Endothelial cell of umbilical vein (primary cell): ENCODE measurements around the gene CCDC194.

Experiments
- EZH2 ChIP-seq: IDR thresholded peaks from 2 replicates; pipeline ENCODE4 v1.6.1; 2012; ENCODE audit warnings: borderline replicate concordance, low read depth, mild to moderate bottlenecking, moderate library complexity, low read length, inconsistent platforms; ENCODE audit not compliant: severe bottlenecking
- FOS ChIP-seq: IDR thresholded peaks from 2 replicates; pipeline ENCODE4 v1.6.1; 2011; ENCODE audit warnings: mild to moderate bottlenecking, low read length, moderate library complexity, borderline replicate concordance; ENCODE audit not compliant: insufficient read depth
- GATA2 ChIP-seq: IDR thresholded peaks from 2 replicates; pipeline ENCODE4 v1.7.0; 2011; ENCODE audit warnings: low read depth, mild to moderate bottlenecking, moderate library complexity, mixed read lengths, low read length; ENCODE audit not compliant: insufficient read length, insufficient read depth
- JUN ChIP-seq: IDR thresholded peaks from 2 replicates; pipeline ENCODE4 v1.6.1; 2011; ENCODE audit warnings: borderline replicate concordance, low read depth; ENCODE audit not compliant: insufficient read length, insufficient read depth
- MYC ChIP-seq: IDR thresholded peaks from one replicate; pipeline ENCODE4 v1.6.1; 2011; ENCODE audit warnings: mild to moderate bottlenecking, low read depth, low read length
- POLR2A ChIP-seq: IDR thresholded peaks from 2 replicates; pipeline ENCODE4 v1.6.1; 2012; ENCODE audit warnings: low read depth, mild to moderate bottlenecking, control low read depth, low read length
- POLR2AphosphoS5 ChIP-seq: IDR thresholded peaks from 2 replicates; pipeline ENCODE4 v1.6.1; 2012; ENCODE audit warnings: low read depth, mild to moderate bottlenecking, control low read depth, low read length, moderate library complexity; ENCODE audit not compliant: insufficient read depth
- TF ChIP-seq, protein P1 (sequence below), 2 donors: IDR thresholded peaks; 1 replicate in 1 of 2; 2 replicates in 1 of 2; pipeline ENCODE4 v1.5.1; 2011; ENCODE audit warnings: low read length in 2 of 2, mild to moderate bottlenecking in 2 of 2, moderate library complexity in 2 of 2, control low read depth in 1 of 2, inconsistent platforms in 1 of 2, low read depth in 1 of 2; ENCODE audit not compliant: insufficient read depth in 1 of 2; ENCODE audit errors: extremely low read depth in 1 of 2
- TF ChIP-seq, protein P2 (sequence below): IDR thresholded peaks from 2 replicates; pipeline ENCODE4 v1.6.1; 2011; ENCODE audit not compliant: insufficient read depth, insufficient read length

DNA sequence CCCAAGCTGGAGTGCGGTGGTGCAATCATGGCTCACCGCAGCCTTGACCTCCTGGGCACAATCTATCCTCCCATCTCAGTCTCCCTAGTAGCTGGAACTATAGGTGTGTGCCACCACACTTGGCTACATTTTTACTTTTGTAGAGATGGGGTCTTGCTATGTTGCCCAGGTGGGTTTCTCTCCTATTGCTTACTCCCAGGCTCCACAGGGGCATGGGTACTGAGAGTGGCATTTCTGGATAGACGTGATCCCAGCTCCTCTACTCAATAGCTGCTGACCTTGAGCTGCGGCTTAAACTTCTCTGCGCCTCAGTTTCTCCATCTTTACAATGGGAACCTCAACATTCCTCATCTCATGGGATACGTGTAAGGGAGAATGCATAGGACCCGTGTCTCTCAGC, 37.4 kb upstream of the CCDC194 start:
- TF ChIP-seq POLR2A (no peak), POLR2AphosphoS5 (no peak), JUN (no peak), EZH2 (no peak), MYC (no peak), FOS (no peak), GATA2 (no peak)
- TF ChIP-seq, protein P1, sequence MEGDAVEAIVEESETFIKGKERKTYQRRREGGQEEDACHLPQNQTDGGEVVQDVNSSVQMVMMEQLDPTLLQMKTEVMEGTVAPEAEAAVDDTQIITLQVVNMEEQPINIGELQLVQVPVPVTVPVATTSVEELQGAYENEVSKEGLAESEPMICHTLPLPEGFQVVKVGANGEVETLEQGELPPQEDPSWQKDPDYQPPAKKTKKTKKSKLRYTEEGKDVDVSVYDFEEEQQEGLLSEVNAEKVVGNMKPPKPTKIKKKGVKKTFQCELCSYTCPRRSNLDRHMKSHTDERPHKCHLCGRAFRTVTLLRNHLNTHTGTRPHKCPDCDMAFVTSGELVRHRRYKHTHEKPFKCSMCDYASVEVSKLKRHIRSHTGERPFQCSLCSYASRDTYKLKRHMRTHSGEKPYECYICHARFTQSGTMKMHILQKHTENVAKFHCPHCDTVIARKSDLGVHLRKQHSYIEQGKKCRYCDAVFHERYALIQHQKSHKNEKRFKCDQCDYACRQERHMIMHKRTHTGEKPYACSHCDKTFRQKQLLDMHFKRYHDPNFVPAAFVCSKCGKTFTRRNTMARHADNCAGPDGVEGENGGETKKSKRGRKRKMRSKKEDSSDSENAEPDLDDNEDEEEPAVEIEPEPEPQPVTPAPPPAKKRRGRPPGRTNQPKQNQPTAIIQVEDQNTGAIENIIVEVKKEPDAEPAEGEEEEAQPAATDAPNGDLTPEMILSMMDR (IDR thresholded peaks at IDR 0.05; ENCODE audit: extremely low read depth in 1 of 2, insufficient read depth in 1 of 2, low read depth in 1 of 2, low read length in 2 of 2), result no peak
- TF ChIP-seq, protein P2, sequence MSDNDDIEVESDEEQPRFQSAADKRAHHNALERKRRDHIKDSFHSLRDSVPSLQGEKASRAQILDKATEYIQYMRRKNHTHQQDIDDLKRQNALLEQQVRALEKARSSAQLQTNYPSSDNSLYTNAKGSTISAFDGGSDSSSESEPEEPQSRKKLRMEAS, result no peak
